ENCODE results near the gene TM4SF4. TPM values are rescaled to one million over a fixed set of nuclear protein-coding genes. Genes with fewer than 3 reads are reported as not detected.

TM4SF4 gene
- total RNA-seq, 4 donors from 2014 or later, result 0.13 to 2.3 TPM; not detected in 2

- H3K9me3 ChIP-seq, result no peaks in the 10 kb centered on the region
- no peak for TF ChIP-seq POLR2A (IDR thresholded peaks at IDR 0.05)
- TF ChIP-seq CTCF (IDR thresholded peaks at IDR 0.05 in 4 of 5, conservative IDR thresholded peaks at IDR 0.05 in 1 of 5), result no peak
- no peaks in the 10 kb centered on the region for H3K36me3 ChIP-seq
- DNase-seq (no peak), ATAC-seq (no peak)
- no peak overlapping the region for H3K27ac ChIP-seq
- H3K27me3 ChIP-seq, result no peaks in the 10 kb centered on the region
- H3K4me3 ChIP-seq, result no peak overlapping the region
- in situ Hi-C loops (cut with MboI; ENCODE audit: low sequenced_read_pairs in 4 of 4) (loop anchor here (5.0 to 25.0 kb wide), 5 partner anchors 84 to 519 kb away; partner anchors contain the start of gene TM4SF1 (in 1 of the 4)), intact Hi-C loops (cut with DNase I; ENCODE audit: low total_unique reads) (loop anchor here (5.0 kb wide), 1 partner anchor 359 kb away; no protein-coding TSS in a partner anchor)
- peaks cover 9 to 16% of the 10 kb centered on the region in 2 donors for H3K4me1 ChIP-seq
Measured at GRCh38 chr3:149481056-149481455, 6.6 kb downstream of the TM4SF4 start.

GRCh38 chr3:149481491-149481890 lies 7.0 kb downstream of the TM4SF4 start:
- Histone ChIP-seq H3K4me3 (no peak overlapping the region), H3K27ac (no peak overlapping the region), H3K9me3 (no peaks in the 10 kb centered on the region), H3K27me3 (no peaks in the 10 kb centered on the region), H3K4me1 (peaks cover 9 to 16% of the 10 kb centered on the region in 2 donors), H3K36me3 (no peaks in the 10 kb centered on the region)
- DNase-seq (no peak), ATAC-seq (no peak)
- no peak for TF ChIP-seq POLR2A (IDR thresholded peaks at IDR 0.05)
- TF ChIP-seq CTCF (IDR thresholded peaks at IDR 0.05 in 4 of 5, conservative IDR thresholded peaks at IDR 0.05 in 1 of 5), result no peak
- in situ Hi-C loops (cut with MboI; ENCODE audit: low sequenced_read_pairs in 4 of 4) (loop anchor here (5.0 to 25.0 kb wide), 5 partner anchors 84 to 519 kb away; partner anchors contain the start of gene TM4SF1 (in 1 of the 4)), intact Hi-C loops (cut with DNase I; ENCODE audit: low total_unique reads) (loop anchor here (5.0 kb wide), 1 partner anchor 359 kb away; no protein-coding TSS in a partner anchor)

- Histone ChIP-seq H3K4me3 (no peak overlapping the region), H3K4me1 (peaks cover 0 to 14% of the 10 kb centered on the region in 2 donors), H3K9me3 (no peaks in the 10 kb centered on the region), H3K36me3 (no peaks in the 10 kb centered on the region), H3K27me3 (no peaks in the 10 kb centered on the region), H3K27ac (no peak overlapping the region)
- intact Hi-C loops (cut with DNase I; ENCODE audit: low total_unique reads) (no loop called here), in situ Hi-C loops (cut with MboI; ENCODE audit: low sequenced_read_pairs in 4 of 4) (loop anchor here (10.0 to 25.0 kb wide), 4 partner anchors 99 to 524 kb away; partner anchors contain the start of gene TM4SF1 (in 1 of the 4))
- no peak for DNase-seq
- no peak for ATAC-seq
- TF ChIP-seq CTCF (IDR thresholded peaks at IDR 0.05 in 4 of 5, conservative IDR thresholded peaks at IDR 0.05 in 1 of 5) (no peak), POLR2A (IDR thresholded peaks at IDR 0.05) (no peak)
Measured at GRCh38 chr3:149486726-149487125, 12.2 kb downstream of the TM4SF4 start.

GRCh38 chr3:149487598-149488197 lies 13.2 kb downstream of the TM4SF4 start:
- intact Hi-C loops (cut with DNase I; ENCODE audit: low total_unique reads), result no loop called here
- no peak overlapping the region for H3K27ac ChIP-seq
- ATAC-seq (no peak), DNase-seq (no peak)
- TF ChIP-seq CTCF (IDR thresholded peaks at IDR 0.05 in 4 of 5, conservative IDR thresholded peaks at IDR 0.05 in 1 of 5), result peak in 3 of 5 experiments; percentile 13 to 23 (median 22)
- TF ChIP-seq POLR2A (IDR thresholded peaks at IDR 0.05), result no peak
- no peaks in the 10 kb centered on the region for H3K9me3 ChIP-seq
- peaks cover 0 to 14% of the 10 kb centered on the region in 2 donors for H3K4me1 ChIP-seq
- in situ Hi-C loops (cut with MboI; ENCODE audit: low sequenced_read_pairs in 4 of 4), result loop anchor here (10.0 to 25.0 kb wide), 4 partner anchors 100 to 525 kb away; partner anchors contain the start of gene TM4SF1 (in 1 of the 4)
- H3K4me3 ChIP-seq, result no peak overlapping the region
- H3K27me3 ChIP-seq, result no peaks in the 10 kb centered on the region
- H3K36me3 ChIP-seq, result no peaks in the 10 kb centered on the region

Data from gastrocnemius medialis (tissue), 4 donors.